Lower leg skin (tissue), 4 donors: ENCODE measurements around the gene DGCR8. TPM values are rescaled to one million over a fixed set of nuclear protein-coding genes. Genes with fewer than 3 reads are reported as not detected.

Experiments
- DNase-seq, 2 donors: peaks; one replicate each; pipeline ENCODE4 v3.0.0-alpha.2; 2019; ENCODE audit warnings: low spot score in 2 of 2
- H3K4me3 ChIP-seq: fragments of 200-600 bp; sonication (generic); 2 replicates; pipeline ENCODE4 v1.5.1; 2017; ENCODE audit warnings: mild to moderate bottlenecking, low read depth; ENCODE audit not compliant: poor library complexity, severe bottlenecking
- POLR2A ChIP-seq, 2 donors: fragments of 450-650 bp; IDR thresholded peaks; one replicate each; pipeline ENCODE4 v1.6.1; 2016 to 2017; ENCODE audit warnings: antibody characterized with exemption in 2 of 2, mild to moderate bottlenecking in 1 of 2, moderate library complexity in 1 of 2
- WGBS, 2 donors: methylation state at CpG; one replicate each; pipeline ENCODE4 v1.1.5; 2018; 5-methylcytosine and 5-hydroxymethylcytosine counted together
- intact Hi-C: fragments of 100-400 bp; cut with DNase I; formaldehyde crosslinking; loops from one replicate; pipeline ENCODE4 v1.15.0; 2023; ENCODE audit warnings: low total_unique reads
- total RNA-seq, 4 donors: library from RNA; depleted of rRNA; stranded (reverse); fragments of >200 nt; gene quantifications; one replicate each; pipeline ENCODE4 v1.1.0, GENCODE V29; 2016
- TF ChIP-seq, protein P1 (sequence below), 3 donors: fragments of 450-650 bp; IDR thresholded peaks; one replicate each; pipeline ENCODE4 v1.5.1; 2016; ENCODE audit warnings: antibody characterized with exemption in 3 of 3, mild to moderate bottlenecking in 3 of 3, moderate library complexity in 2 of 3

DGCR8 gene
- total RNA-seq, 4 donors from 2014 or later = 14.8 to 28.2 (median 21.8) TPM

DNA sequence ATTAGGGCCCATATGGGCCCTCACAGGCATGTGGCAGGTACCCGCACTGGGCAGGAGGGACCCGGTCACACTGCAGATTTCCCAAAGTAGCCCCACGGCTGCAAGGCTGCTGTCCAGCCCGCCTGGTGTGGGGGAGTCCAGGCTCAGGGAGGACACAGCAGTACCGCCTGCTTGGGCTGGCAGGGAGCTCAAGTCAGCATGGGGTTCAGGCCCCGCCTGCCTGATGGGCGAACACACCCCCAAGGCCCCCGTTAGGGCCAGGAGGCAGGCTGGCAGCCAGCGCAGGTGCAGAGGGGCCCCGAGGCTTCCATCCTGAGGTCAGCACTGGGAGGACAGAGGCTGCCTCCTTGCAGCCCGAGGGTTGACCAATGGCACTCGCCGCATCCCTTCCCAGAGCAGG is 57.1 kb downstream of the DGCR8 start:
- TF ChIP-seq POLR2A (IDR thresholded peaks at IDR 0.05) = no peak
- TF ChIP-seq, protein P1, sequence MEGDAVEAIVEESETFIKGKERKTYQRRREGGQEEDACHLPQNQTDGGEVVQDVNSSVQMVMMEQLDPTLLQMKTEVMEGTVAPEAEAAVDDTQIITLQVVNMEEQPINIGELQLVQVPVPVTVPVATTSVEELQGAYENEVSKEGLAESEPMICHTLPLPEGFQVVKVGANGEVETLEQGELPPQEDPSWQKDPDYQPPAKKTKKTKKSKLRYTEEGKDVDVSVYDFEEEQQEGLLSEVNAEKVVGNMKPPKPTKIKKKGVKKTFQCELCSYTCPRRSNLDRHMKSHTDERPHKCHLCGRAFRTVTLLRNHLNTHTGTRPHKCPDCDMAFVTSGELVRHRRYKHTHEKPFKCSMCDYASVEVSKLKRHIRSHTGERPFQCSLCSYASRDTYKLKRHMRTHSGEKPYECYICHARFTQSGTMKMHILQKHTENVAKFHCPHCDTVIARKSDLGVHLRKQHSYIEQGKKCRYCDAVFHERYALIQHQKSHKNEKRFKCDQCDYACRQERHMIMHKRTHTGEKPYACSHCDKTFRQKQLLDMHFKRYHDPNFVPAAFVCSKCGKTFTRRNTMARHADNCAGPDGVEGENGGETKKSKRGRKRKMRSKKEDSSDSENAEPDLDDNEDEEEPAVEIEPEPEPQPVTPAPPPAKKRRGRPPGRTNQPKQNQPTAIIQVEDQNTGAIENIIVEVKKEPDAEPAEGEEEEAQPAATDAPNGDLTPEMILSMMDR (IDR thresholded peaks at IDR 0.05) = no peak
- WGBS, 2 donors = 84 to 100% methylated on average over 1 to 11 of the region's 13 CpGs
- DNase-seq = no peak
- H3K4me3 ChIP-seq = no peak overlapping the region
- intact Hi-C loops = no loop called here

DNA sequence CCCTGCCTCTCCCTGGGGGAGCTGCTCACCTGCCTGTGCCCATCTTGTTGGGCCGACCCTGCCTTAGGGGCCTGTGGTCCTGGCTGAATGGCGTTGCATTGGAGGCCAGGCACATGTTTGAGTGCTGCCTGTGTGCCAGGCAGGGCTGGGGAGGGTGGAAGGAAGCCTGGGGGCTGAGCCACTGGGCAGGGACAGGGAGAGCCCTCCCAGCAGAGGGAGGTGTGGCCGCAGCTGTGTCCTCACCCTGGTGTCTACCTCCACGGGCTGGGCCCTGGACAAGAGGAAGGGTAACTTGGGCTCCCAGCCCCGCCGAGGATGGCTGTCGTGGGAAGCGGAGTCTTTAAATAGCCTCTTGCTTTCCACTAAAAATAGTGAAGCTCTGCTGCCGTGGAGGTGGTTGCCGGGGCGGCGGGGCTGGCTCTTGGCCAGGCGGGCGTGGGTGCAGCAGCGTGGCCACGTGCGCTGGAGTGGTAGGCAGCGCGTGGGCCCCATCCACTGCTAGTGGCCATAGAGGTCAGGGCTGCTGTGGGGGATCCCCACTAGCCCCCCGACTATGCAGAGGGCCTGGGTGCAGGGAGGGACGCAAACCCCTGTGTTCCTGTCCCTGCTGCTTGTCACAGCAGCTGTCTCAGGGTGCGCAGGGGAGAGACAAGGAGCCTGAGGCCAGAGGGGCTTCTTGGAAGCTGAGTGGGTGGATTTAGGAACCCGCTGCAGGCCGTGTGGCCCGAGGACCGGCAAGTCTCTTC is 57.8 kb downstream of the DGCR8 start:
- DNase-seq = no peak
- intact Hi-C loops = no loop called here
- no peak overlapping the region for H3K4me3 ChIP-seq
- 30% methylated on average over 18 to 26 of the region's 26 CpGs for WGBS, 2 donors
- TF ChIP-seq, protein P1 (IDR thresholded peaks at IDR 0.05) = no peak
- no peak for TF ChIP-seq POLR2A (IDR thresholded peaks at IDR 0.05)

DNA sequence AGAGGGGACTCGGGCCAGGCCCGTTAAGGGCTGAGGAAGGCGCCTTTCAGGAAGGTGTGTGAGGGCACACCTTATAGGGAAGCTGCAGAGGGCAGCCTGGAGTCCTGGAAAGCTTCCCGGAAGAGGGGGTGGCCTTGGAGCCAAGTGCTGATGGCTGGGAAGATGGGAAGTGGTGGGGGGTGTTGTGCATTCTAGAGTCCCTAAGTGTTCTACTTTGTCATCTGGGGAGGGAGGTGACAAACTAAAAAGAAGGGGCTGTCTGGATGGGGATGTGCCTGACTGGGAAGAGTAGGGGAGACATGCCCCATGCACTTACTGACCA is 58.3 kb downstream of the DGCR8 start:
- no peak for DNase-seq
- intact Hi-C loops = no loop called here
- no peak for TF ChIP-seq POLR2A (IDR thresholded peaks at IDR 0.05)
- TF ChIP-seq, protein P1 (IDR thresholded peaks at IDR 0.05) = no peak
- H3K4me3 ChIP-seq = no peak overlapping the region
- WGBS, 2 donors = 56% methylated on average over 4 of the region's 4 CpGs

DNA sequence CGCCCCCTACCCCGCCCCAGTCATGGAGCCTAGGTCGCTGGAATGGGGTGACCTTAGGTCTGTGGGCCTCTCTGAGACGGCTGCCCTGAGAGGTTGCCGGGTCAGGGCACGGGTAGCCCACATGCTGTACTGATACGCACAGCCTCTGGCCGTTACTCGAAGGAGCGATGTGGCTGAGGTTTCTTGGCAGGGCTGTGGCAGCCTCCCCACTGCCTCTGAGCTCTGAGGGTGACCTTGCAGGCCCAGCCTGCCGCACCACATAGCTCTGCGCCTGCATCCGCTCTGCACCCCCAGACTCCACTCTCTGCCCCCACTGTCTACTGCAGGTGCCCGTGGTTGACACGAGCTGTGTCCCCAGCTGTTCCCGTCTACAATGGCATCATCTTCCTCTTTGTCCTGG is 58.8 kb downstream of the DGCR8 start:
- H3K4me3 ChIP-seq = no peak overlapping the region
- WGBS, 2 donors = 85 to 96% methylated on average over 12 to 16 of the region's 16 CpGs
- intact Hi-C loops = no loop called here
- no peak for TF ChIP-seq POLR2A (IDR thresholded peaks at IDR 0.05)
- TF ChIP-seq, protein P1 (IDR thresholded peaks at IDR 0.05) = no peak
- DNase-seq = no peak

DNA sequence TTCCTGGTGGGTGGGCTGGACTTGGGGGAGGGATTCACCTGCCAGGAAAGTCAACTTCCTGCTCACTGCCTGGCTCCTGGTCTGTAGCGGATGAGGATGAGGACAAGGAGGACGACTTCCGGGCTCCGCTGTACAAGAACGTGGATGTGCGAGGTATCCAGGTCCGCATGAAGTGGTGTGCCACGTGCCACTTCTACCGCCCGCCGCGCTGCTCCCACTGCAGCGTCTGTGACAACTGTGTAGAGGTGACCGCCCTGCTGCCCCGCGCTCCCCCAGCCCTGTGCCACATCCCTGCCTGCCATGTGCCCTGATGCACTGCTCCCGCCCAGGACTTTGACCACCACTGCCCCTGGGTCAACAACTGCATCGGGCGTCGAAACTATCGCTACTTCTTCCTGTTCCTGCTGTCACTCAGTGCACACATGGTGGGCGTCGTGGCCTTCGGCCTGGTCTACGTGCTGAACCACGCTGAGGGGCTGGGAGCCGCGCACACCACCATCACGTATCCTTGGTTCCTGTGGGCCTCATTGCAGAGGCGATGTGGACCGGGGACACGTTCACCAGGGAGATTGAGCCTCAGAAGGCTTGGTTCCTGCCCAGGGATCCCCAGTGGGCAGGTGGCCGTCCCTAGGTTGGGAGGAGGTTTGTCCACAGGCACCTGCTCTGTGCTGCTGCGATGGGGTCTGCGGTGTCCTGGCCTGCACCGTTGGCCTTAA is 59.5 kb downstream of the DGCR8 start:
- 91 to 94% methylated on average over 30 to 36 of the region's 36 CpGs for WGBS, 2 donors
- no peak for DNase-seq
- H3K4me3 ChIP-seq = no peak overlapping the region
- TF ChIP-seq, protein P1 (IDR thresholded peaks at IDR 0.05) = no peak
- no peak for TF ChIP-seq POLR2A (IDR thresholded peaks at IDR 0.05)
- intact Hi-C loops = no loop called here
